K562 (cell line): Measurements from ENCODE around the gene POLR1H. TPM values are rescaled to one million over a fixed set of nuclear protein-coding genes. Genes with fewer than 3 reads are reported as not detected.

ENCODE experiments used
- BRD9 ChIP-seq: fragments of 450-650 bp; IDR thresholded peaks from 2 replicates; pipeline ENCODE4 v1.6.1; 2018; ENCODE audit warnings: low read depth; ENCODE audit not compliant: partially characterized antibody
- E2F3 ChIP-seq: fragments of 250-450 bp; sonication (Bioruptor Pico); IDR thresholded peaks from 2 replicates; pipeline ENCODE4 v1.4.0; 2020; ENCODE audit warnings: mild to moderate bottlenecking
- GABPB2 ChIP-seq: fragments of 250-450 bp; sonication (Bioruptor Pico); conservative IDR thresholded peaks from 2 replicates; pipeline ENCODE4 v1.5.1; 2021; ENCODE audit warnings: mild to moderate bottlenecking
- KHSRP ChIP-seq: fragments of 450-650 bp; IDR thresholded peaks from 2 replicates; pipeline ENCODE4 v1.6.1; 2017
- MAFG ChIP-seq: fragments of 450-650 bp; conservative IDR thresholded peaks from 2 replicates; pipeline ENCODE4 v1.6.1; 2016; ENCODE audit warnings: missing genetic modification characterization, missing compliant biosample characterization
- NKRF ChIP-seq: fragments of 450-650 bp; IDR thresholded peaks from 2 replicates; pipeline ENCODE4 v1.6.1; 2016; ENCODE audit warnings: borderline replicate concordance
- NR3C1 ChIP-seq: sonication (generic); formaldehyde crosslinking; IDR thresholded peaks from 2 replicates; pipeline ENCODE4 v1.8.1; 2022; ENCODE audit warnings: missing genetic modification reagents
- PCBP2 ChIP-seq: fragments of 200-400 bp; formaldehyde crosslinking; IDR thresholded peaks from 2 replicates; pipeline ENCODE4 v1.6.1; 2018; ENCODE audit warnings: low read length, low read depth, mild to moderate bottlenecking, moderate library complexity; ENCODE audit not compliant: poor library complexity, severe bottlenecking
- PRMT5 ChIP-seq: sonication (generic); formaldehyde crosslinking; IDR thresholded peaks from 2 replicates; pipeline ENCODE4 v1.5.0; 2020; ENCODE audit warnings: missing genetic modification reagents
- SMAD4 ChIP-seq: fragments of 250-450 bp; sonication (Bioruptor Pico); conservative IDR thresholded peaks from 2 replicates; pipeline ENCODE4 v1.8.0; 2021; ENCODE audit warnings: inconsistent platforms, mild to moderate bottlenecking, moderate library complexity
- TAF15 ChIP-seq: fragments of 200-400 bp; formaldehyde crosslinking; IDR thresholded peaks from 2 replicates; pipeline ENCODE4 v1.6.1; 2017; ENCODE audit warnings: mild to moderate bottlenecking, low read depth, low read length, moderate library complexity
- ZBTB40 ChIP-seq, 2 experiments: fragments of 450-650 bp in 1 of 2; sonication (generic) in 1 of 2; formaldehyde crosslinking in 1 of 2; IDR thresholded peaks; 2 replicates each; pipeline versions ENCODE4 v1.7.1 to v1.9.0; 2016 to 2022; ENCODE audit warnings: inconsistent platforms in 1 of 2, mild to moderate bottlenecking in 1 of 2, missing genetic modification reagents in 1 of 2
- ZNF121 ChIP-seq: sonication (generic); formaldehyde crosslinking; conservative IDR thresholded peaks from 2 replicates; pipeline ENCODE4 v1.8.0; 2022; ENCODE audit warnings: missing genetic modification reagents
- polyA plus RNA-seq, 8 experiments: library from polyadenylated mRNA; depleted of rRNA in 4 of 8; stranded (reverse) in 5 of 8; unstranded in 3 of 8; fragments of >200 nt; fragmentation: Nextera tagmentation in 2 of 8; fragmentation: Illumina TruSeq in 1 of 8; extraction: Ambion mirVana in 2 of 8; extraction: Trizol in 1 of 8; gene quantifications; 2 replicates each; pipeline versions ENCODE4 v1.2.1 to v1.2.3, GENCODE V29; 2011 to 2014; ENCODE audit warnings: inconsistent platforms in 1 of 8, missing spikeins in 1 of 8
- total RNA-seq, 7 experiments: library from RNA; depleted of rRNA in 6 of 7; stranded (reverse); fragments of >200 nt in 6 of 7; fragmentation: Illumina TruSeq in 2 of 7; extraction: Trizol in 2 of 7; gene quantifications; 2 replicates each; pipeline versions ENCODE4 v1.2.1 to v1.2.3, GENCODE V29; 2011 to 2021; ENCODE audit warnings: low replicate concordance in 1 of 7
- TF ChIP-seq, protein P1 (sequence below): fragments of 450-650 bp; formaldehyde crosslinking; IDR thresholded peaks from 2 replicates; pipeline ENCODE4 v1.4.0; 2020; ENCODE audit warnings: mild to moderate bottlenecking, moderate library complexity

POLR1H gene
- total and polyA plus RNA-seq, 9 of the 15 experiments (the other 6 are each of a cell fraction or from before 2014, with no cell fraction given) = 92.2 to 333 (median 143) TPM

DNA sequence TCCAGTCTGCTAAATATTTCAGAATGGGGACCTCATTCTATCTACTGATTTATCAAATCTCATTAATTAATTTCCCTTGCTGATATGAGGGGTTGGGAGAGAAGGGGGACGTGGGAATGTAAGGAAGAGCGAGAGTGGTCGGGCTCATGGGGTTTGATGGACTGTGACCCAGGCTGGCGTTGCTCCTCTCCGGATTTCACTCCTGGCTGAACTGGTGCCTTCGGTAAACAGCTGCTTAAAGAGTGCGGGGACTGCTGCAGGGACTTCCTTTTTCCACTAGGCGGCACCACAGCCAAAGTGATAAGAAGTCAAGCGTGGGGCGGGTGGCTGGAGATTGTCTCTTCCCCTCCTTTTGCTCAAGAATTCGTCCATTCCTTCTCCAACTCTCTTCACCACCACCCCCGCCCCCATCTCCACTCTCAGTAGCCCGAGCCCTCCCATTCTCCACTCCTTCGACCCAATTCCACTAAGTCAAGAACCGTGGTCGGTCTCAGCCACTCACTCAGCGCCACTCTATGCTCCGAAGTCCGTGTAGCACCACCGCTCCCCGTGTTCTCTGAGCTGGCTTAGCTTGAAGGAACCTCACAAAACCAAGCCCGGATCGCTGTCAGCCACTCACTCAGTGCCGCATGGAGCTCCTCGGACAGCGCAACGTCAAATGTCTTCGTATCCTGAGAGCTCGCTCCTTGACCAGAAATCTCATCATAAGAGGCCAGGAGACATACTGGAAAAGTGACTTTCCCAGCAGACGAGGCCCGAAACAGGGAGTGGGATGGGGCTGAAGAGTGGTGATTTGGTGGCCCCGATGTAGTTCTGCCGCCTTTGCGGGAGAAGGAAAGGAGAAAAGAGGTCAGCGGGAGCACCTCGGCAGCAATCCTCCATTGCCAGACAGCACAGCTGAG, 42.2 kb downstream of the POLR1H start (continued):
- TF ChIP-seq ZBTB40 (IDR thresholded peaks at IDR 0.05) = 0 out of 2 replicates have a peak, but pooled peaks have one; percentile 32
- no peak for TF ChIP-seq ZBTB40 (CRISPR knock-in tag; IDR thresholded peaks at IDR 0.05)
- TF ChIP-seq E2F3 (CRISPR knock-in tag) = no peak
- TF ChIP-seq PRMT5 (CRISPR knock-in tag) = no peak
- TF ChIP-seq GABPB2 (CRISPR knock-in tag) = no peak
- no peak for TF ChIP-seq NKRF
- TF ChIP-seq BRD9 = peak; percentile 21
- TF ChIP-seq SMAD4 = no peak
- TF ChIP-seq, protein P1, sequence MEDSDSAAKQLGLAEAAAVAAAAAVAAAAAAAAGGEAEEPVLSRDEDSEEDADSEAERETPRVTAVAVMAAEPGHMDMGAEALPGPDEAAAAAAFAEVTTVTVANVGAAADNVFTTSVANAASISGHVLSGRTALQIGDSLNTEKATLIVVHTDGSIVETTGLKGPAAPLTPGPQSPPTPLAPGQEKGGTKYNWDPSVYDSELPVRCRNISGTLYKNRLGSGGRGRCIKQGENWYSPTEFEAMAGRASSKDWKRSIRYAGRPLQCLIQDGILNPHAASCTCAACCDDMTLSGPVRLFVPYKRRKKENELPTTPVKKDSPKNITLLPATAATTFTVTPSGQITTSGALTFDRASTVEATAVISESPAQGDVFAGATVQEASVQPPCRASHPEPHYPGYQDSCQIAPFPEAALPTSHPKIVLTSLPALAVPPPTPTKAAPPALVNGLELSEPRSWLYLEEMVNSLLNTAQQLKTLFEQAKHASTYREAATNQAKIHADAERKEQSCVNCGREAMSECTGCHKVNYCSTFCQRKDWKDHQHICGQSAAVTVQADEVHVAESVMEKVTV (CRISPR knock-in tag) = peak; percentile 94
- no peak for TF ChIP-seq NR3C1 (CRISPR knock-in tag)
- no peak for TF ChIP-seq TAF15
- no peak for TF ChIP-seq MAFG (tag)
- TF ChIP-seq PCBP2 = no peak
- no peak for TF ChIP-seq KHSRP
- no peak for TF ChIP-seq ZNF121 (CRISPR knock-in tag)
